Activated CD8-positive, alpha-beta T cell treated with anti-CD3 and anti-CD28 coated beads for 36 hours (primary cell): ENCODE results near the gene SP140L. TPM values are rescaled to one million over a fixed set of nuclear protein-coding genes. Genes with fewer than 3 reads are reported as not detected.

Source experiments
- ATAC-seq: fragments of 200-7000 bp; cut with Tn5 transposase; one replicate; pipeline ENCODE4 v1.10.0; 2021; ENCODE audit warnings: mild to moderate bottlenecking, moderate library complexity
- CTCF ChIA-PET: fragments of 350-600 bp; sonication (Branson Sonifier 250); formaldehyde crosslinking; loops from one replicate; lab custom pipeline; 2021; ENCODE audit warnings: antibody characterized with exemption; lab: Charles Lee
- POLR2A ChIA-PET: fragments of 350-600 bp; sonication (Branson Sonifier 250); formaldehyde crosslinking; loops from one replicate; lab custom pipeline; 2021; ENCODE audit warnings: antibody characterized with exemption; lab: Charles Lee
- DNase-seq: peaks from one replicate; pipeline ENCODE4 v3.0.0-alpha.2; 2020
- H3K27ac Mint-ChIP-seq: one replicate; pipeline ENCODE4 v1.8.0; 2021; ENCODE audit warnings: mild to moderate bottlenecking, mixed read lengths
- H3K27me3 Mint-ChIP-seq: one replicate; pipeline ENCODE4 v1.8.0; 2021; ENCODE audit warnings: mixed read lengths
- H3K36me3 Mint-ChIP-seq: one replicate; pipeline ENCODE4 v1.8.0; 2021; ENCODE audit warnings: low read depth, mixed read lengths
- H3K4me1 Mint-ChIP-seq: one replicate; pipeline ENCODE4 v1.8.0; 2021; ENCODE audit warnings: low read depth, mixed read lengths
- H3K4me3 Mint-ChIP-seq: one replicate; pipeline ENCODE4 v1.8.0; 2021; ENCODE audit warnings: mild to moderate bottlenecking, moderate library complexity, mixed read lengths
- H3K9me3 Mint-ChIP-seq: one replicate; pipeline ENCODE4 v1.8.0; 2021; ENCODE audit warnings: mixed read lengths
- intact Hi-C: fragments of 100-400 bp; cut with micrococcal nuclease; formaldehyde crosslinking; loops from one replicate; pipeline ENCODE4 v1.10.0; 2022
- total RNA-seq, 2 experiments: library from RNA; stranded (reverse); gene quantifications; one replicate each; pipeline ENCODE4 v1.2.3, GENCODE V29; 2021
- TF ChIP-seq, protein P1 (sequence below): fragments of 200-600 bp; IDR thresholded peaks from one replicate; pipeline ENCODE4 v1.8.0; 2022; ENCODE audit warnings: antibody characterized with exemption, mild to moderate bottlenecking

The SP140L gene
- total RNA-seq, 2 experiments from 2014 or later = 43.7 to 43.8 TPM

DNA sequence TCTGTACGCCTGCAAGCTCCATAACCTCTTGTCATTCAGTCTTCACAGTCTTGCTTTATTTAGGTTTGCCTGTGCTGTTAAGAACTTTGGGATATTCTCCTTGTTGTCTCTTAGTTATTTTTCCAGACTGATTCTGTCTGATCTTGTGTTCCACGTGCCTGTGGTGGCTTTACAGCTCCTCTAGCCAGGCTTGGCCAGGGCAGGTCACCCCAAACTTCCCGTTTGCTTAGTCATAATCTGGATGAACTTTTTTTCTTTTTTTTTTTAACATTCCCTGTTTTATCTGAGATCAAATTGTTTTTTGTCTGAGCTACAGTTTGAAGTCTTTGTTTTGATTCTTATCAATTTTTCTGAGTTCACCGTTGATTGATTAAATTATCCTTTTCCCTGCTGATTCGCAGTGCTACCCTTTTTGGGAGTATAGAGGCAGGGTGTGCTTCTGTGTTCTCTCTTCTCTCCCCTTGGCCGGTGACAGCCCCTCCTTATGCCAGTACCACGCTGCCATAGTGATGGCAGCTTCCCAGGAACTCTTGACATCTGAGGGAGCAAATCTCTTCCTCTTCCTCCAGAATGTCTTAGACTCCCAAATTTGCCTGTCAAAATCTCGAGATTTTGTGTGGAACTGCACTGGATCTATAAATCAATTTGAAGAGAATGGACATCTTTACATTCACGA is 91.5 kb downstream of the SP140L start:
- H3K36me3 Mint-ChIP-seq = peaks cover 40% of the 10 kb centered on the region
- intact Hi-C loops = loop anchor here (10.0 kb wide), 1 partner anchor 94 kb away; the partner anchor contains the start of gene SP140L
- TF ChIP-seq, protein P1, sequence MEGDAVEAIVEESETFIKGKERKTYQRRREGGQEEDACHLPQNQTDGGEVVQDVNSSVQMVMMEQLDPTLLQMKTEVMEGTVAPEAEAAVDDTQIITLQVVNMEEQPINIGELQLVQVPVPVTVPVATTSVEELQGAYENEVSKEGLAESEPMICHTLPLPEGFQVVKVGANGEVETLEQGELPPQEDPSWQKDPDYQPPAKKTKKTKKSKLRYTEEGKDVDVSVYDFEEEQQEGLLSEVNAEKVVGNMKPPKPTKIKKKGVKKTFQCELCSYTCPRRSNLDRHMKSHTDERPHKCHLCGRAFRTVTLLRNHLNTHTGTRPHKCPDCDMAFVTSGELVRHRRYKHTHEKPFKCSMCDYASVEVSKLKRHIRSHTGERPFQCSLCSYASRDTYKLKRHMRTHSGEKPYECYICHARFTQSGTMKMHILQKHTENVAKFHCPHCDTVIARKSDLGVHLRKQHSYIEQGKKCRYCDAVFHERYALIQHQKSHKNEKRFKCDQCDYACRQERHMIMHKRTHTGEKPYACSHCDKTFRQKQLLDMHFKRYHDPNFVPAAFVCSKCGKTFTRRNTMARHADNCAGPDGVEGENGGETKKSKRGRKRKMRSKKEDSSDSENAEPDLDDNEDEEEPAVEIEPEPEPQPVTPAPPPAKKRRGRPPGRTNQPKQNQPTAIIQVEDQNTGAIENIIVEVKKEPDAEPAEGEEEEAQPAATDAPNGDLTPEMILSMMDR = no peak
- peaks cover 62% of the 10 kb centered on the region for H3K4me1 Mint-ChIP-seq
- H3K9me3 Mint-ChIP-seq = no peaks in the 10 kb centered on the region
- H3K27me3 Mint-ChIP-seq = no peaks in the 10 kb centered on the region
- H3K27ac Mint-ChIP-seq = peak overlapping the region; percentile 78
- ChIA-PET CTCF (interaction anchor here (0.8 kb wide), 1 partner anchor 11 kb away, joined by 3 read pairs; no protein-coding TSS in a partner anchor), POLR2A (interaction anchor here (0.9 to 3.2 kb wide), 4 partner anchors 9 to 99 kb away, joined by 3 to 13 read pairs (median 4); no protein-coding TSS in a partner anchor)
- DNase-seq (no peak), ATAC-seq (no peak)
- H3K4me3 Mint-ChIP-seq = peak overlapping the region; percentile 87

- ATAC-seq = no peak
- CTCF ChIA-PET = no interaction called here
Observed at GRCh38 chr2:230419181-230419580, 92.2 kb downstream of the SP140L start.

DNA sequence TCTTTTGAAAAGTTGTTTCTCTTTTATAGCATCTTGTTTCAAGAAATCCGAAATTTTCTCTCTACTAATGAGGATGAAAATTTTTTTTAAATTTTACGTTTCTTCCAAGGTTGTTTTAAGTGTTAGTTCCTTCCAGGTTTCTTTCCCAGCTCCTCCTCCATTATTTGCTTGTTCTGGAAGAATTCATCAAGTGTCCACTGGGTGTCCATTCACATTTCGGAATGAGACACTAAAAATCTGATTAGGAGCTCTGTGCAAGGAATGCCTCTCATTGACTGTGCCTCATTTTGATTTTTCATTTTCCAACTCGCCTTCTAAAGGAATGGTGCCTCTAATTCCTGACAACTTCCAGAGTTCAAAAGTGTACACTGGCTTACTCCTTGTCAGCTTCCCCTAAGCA is 95.2 kb downstream of the SP140L start:
- H3K27ac Mint-ChIP-seq = no peak overlapping the region
- intact Hi-C loops = no loop called here
- DNase-seq (no peak), ATAC-seq (no peak)
- ChIA-PET POLR2A (interaction anchor here (1.0 kb wide), 1 partner anchor 8 kb away, joined by 5 read pairs; no protein-coding TSS in a partner anchor), CTCF (interaction anchor here (1.0 to 1.3 kb wide), 3 partner anchors 11 to 189 kb away, joined by 3 read pairs; no protein-coding TSS in a partner anchor)
- H3K9me3 Mint-ChIP-seq = no peaks in the 10 kb centered on the region
- no peaks in the 10 kb centered on the region for H3K27me3 Mint-ChIP-seq
- H3K4me3 Mint-ChIP-seq = no peak overlapping the region
- TF ChIP-seq, protein P1 = no peak
- H3K36me3 Mint-ChIP-seq = peaks cover 67% of the 10 kb centered on the region
- peaks cover 77% of the 10 kb centered on the region for H3K4me1 Mint-ChIP-seq

More at GRCh38 chr2:230419181-230419580, 92.2 kb downstream of the SP140L start:
- H3K9me3 Mint-ChIP-seq = no peaks in the 10 kb centered on the region
- no peak for DNase-seq
- H3K4me1 Mint-ChIP-seq = peaks cover 62% of the 10 kb centered on the region
- no peaks in the 10 kb centered on the region for H3K27me3 Mint-ChIP-seq
- H3K36me3 Mint-ChIP-seq = peaks cover 47% of the 10 kb centered on the region
- POLR2A ChIA-PET = interaction anchor here (1.2 kb wide), 1 partner anchor 8 kb away, joined by 5 read pairs; no protein-coding TSS in a partner anchor
- H3K4me3 Mint-ChIP-seq = peak overlapping the region; percentile 87
- intact Hi-C loops = loop anchor here (10.0 kb wide), 1 partner anchor 94 kb away; the partner anchor contains the start of gene SP140L
- peak overlapping the region; percentile 51 for H3K27ac Mint-ChIP-seq
- TF ChIP-seq, protein P1 = no peak

GRCh38 chr2:230423851-230424458 is 97.0 kb downstream of the SP140L start:
- H3K4me3 Mint-ChIP-seq = peak overlapping the region; percentile 45
- H3K4me1 Mint-ChIP-seq = peaks cover 78% of the 10 kb centered on the region
- peaks cover 71% of the 10 kb centered on the region for H3K36me3 Mint-ChIP-seq
- H3K9me3 Mint-ChIP-seq = peaks cover 2% of the 10 kb centered on the region
- DNase-seq = no peak
- no peaks in the 10 kb centered on the region for H3K27me3 Mint-ChIP-seq
- peak overlapping the region; percentile 74 for H3K27ac Mint-ChIP-seq
- intact Hi-C loops = no loop called here
- no peak for ATAC-seq
- POLR2A ChIA-PET = interaction anchor here (0.6 kb wide), 1 partner anchor 29 kb away, joined by 3 read pairs; no protein-coding TSS in a partner anchor
- TF ChIP-seq, protein P1 = no peak
- CTCF ChIA-PET = no interaction called here
